ENCODE data around the gene DCTN2.

DNA sequence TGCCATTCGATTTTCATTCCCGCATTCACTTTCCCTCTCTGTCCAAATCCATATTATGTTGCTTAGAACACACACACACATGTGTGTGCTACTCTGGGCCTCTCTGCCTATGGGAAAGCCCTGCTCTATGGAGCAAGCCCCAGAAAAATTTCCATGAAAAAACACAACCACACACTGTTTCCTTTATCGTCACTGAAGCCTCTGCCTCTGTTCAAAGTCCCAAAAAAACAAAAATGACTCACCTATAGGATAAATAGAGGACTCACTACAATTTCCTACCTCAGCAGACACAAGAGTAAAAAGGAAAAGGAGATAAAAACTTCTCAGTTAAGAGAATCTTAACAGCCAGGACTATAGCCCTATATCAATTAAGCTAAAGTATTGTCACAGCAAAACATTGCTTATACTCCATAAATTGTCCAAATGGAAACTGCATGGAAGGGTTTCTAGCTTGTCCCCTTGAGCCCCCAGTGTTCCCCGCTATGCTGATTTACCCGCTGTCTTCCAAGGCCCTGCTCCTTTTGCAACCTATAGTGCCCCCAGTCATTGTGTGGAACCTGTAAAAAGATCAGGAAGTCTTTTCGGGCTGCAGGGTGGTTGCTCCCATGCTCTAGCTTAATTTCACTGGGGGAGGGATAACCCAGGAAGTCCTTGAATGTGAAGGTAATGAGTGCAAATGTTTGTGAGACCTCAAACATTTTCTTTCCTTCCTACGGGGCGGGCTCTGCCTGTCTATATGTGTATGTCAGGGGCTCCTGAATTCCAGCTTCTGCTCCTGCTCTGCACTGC, 32.9 kb upstream of the DCTN2 start:
- TF ChIP-seq RAD21 (conservative IDR thresholded peaks at IDR 0.05) = no peak
- TF ChIP-seq, protein P1, sequence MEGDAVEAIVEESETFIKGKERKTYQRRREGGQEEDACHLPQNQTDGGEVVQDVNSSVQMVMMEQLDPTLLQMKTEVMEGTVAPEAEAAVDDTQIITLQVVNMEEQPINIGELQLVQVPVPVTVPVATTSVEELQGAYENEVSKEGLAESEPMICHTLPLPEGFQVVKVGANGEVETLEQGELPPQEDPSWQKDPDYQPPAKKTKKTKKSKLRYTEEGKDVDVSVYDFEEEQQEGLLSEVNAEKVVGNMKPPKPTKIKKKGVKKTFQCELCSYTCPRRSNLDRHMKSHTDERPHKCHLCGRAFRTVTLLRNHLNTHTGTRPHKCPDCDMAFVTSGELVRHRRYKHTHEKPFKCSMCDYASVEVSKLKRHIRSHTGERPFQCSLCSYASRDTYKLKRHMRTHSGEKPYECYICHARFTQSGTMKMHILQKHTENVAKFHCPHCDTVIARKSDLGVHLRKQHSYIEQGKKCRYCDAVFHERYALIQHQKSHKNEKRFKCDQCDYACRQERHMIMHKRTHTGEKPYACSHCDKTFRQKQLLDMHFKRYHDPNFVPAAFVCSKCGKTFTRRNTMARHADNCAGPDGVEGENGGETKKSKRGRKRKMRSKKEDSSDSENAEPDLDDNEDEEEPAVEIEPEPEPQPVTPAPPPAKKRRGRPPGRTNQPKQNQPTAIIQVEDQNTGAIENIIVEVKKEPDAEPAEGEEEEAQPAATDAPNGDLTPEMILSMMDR (IDR thresholded peaks at IDR 0.05; ENCODE audit: poor library complexity, severe bottlenecking) = no peak
- TF ChIP-seq SMC3 (conservative IDR thresholded peaks at IDR 0.05; ENCODE audit: poor library complexity) = no peak
- TF ChIP-seq, protein P2, sequence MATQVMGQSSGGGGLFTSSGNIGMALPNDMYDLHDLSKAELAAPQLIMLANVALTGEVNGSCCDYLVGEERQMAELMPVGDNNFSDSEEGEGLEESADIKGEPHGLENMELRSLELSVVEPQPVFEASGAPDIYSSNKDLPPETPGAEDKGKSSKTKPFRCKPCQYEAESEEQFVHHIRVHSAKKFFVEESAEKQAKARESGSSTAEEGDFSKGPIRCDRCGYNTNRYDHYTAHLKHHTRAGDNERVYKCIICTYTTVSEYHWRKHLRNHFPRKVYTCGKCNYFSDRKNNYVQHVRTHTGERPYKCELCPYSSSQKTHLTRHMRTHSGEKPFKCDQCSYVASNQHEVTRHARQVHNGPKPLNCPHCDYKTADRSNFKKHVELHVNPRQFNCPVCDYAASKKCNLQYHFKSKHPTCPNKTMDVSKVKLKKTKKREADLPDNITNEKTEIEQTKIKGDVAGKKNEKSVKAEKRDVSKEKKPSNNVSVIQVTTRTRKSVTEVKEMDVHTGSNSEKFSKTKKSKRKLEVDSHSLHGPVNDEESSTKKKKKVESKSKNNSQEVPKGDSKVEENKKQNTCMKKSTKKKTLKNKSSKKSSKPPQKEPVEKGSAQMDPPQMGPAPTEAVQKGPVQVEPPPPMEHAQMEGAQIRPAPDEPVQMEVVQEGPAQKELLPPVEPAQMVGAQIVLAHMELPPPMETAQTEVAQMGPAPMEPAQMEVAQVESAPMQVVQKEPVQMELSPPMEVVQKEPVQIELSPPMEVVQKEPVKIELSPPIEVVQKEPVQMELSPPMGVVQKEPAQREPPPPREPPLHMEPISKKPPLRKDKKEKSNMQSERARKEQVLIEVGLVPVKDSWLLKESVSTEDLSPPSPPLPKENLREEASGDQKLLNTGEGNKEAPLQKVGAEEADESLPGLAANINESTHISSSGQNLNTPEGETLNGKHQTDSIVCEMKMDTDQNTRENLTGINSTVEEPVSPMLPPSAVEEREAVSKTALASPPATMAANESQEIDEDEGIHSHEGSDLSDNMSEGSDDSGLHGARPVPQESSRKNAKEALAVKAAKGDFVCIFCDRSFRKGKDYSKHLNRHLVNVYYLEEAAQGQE (IDR thresholded peaks at IDR 0.05; ENCODE audit: borderline replicate concordance) = no peak
- TF ChIP-seq EZH2 (IDR thresholded peaks at IDR 0.05; ENCODE audit: borderline replicate concordance, insufficient read depth, low read length, poor library complexity, severe bottlenecking) = no peak

Data from neural cell (in vitro differentiated cells).